H1 (cell line): ENCODE results near the gene OR1I1. TPM values are rescaled to one million over a fixed set of nuclear protein-coding genes. Genes with fewer than 3 reads are reported as not detected.

ENCODE experiments used
- CTCF ChIA-PET: fragments of 300-600 bp; sonication (Branson Sonifier 250); formaldehyde crosslinking; loops from one replicate; lab custom pipeline; 2021; ENCODE audit not compliant: partially characterized antibody; lab: Charles Lee
- POLR2A ChIA-PET: fragments of 300-600 bp; sonication (Branson Sonifier 250); formaldehyde crosslinking; loops from one replicate; lab custom pipeline; 2021; ENCODE audit warnings: inconsistent platforms; ENCODE audit not compliant: partially characterized antibody; lab: Charles Lee
- DNase-seq, 2 experiments: peaks; one replicate each; pipeline versions ENCODE4 v3.0.0 to v3.0.0-alpha.2; 2010 to 2022; ENCODE audit warnings: low spot score in 2 of 2, low read depth in 1 of 2, mixed read lengths in 1 of 2
- FAIRE-seq: peaks from 2 replicates; lab custom pipeline; 2011; peaks lifted over from hg19 to GRCh38; lab: Jason Lieb, UNC
- H2AFZ ChIP-seq: 2 replicates; pipeline ENCODE4 v1.8.1; 2012; ENCODE audit warnings: low read length, inconsistent platforms
- H2AK5ac ChIP-seq: 2 replicates; pipeline ENCODE4 v1.6.1; 2013; ENCODE audit warnings: low read depth, low read length
- H2BK120ac ChIP-seq: replicated peaks from 2 replicates; pipeline ENCODE3; 2013; ENCODE audit warnings: low read depth, low read length, inconsistent platforms
- H2BK12ac ChIP-seq: 2 replicates; pipeline ENCODE4 v1.6.1; 2013; ENCODE audit warnings: low read depth, low read length
- H2BK15ac ChIP-seq: 2 replicates; pipeline ENCODE4 v1.6.1; 2013; ENCODE audit warnings: low read length
- H2BK20ac ChIP-seq: 2 replicates; pipeline ENCODE4 v1.6.1; 2013; ENCODE audit warnings: low read length
- H2BK5ac ChIP-seq: 2 replicates; pipeline ENCODE4 v1.6.1; 2013; ENCODE audit warnings: low read depth, low read length
- H3K14ac ChIP-seq: 2 replicates; pipeline ENCODE4 v1.6.1; 2013; ENCODE audit warnings: inconsistent platforms; ENCODE audit not compliant: insufficient read length
- H3K18ac ChIP-seq: 2 replicates; pipeline ENCODE4 v1.6.1; 2013; ENCODE audit warnings: low read length; ENCODE audit errors: extremely low read depth
- H3K23ac ChIP-seq: 2 replicates; pipeline ENCODE4 v1.6.1; 2013; ENCODE audit warnings: inconsistent platforms; ENCODE audit not compliant: insufficient read length
- H3K23me2 ChIP-seq: 2 replicates; pipeline ENCODE4 v1.6.1; 2013; ENCODE audit warnings: low read depth, low read length
- H3K27ac ChIP-seq: 2 replicates; pipeline ENCODE4 v1.6.1; 2011; ENCODE audit warnings: low read depth, low read length, inconsistent platforms
- H3K27me3 ChIP-seq, 4 experiments: replicated peaks in 1 of 4; 1 replicate in 1 of 4; 2 replicates in 3 of 4; pipeline versions ENCODE4 v1.6.1 to v1.8.1; 2011 to 2013; ENCODE audit warnings: low read length in 3 of 4, mild to moderate bottlenecking in 3 of 4, inconsistent platforms in 2 of 4, mixed read lengths in 2 of 4, moderate library complexity in 1 of 4; ENCODE audit not compliant: control insufficient read depth in 3 of 4, insufficient read depth in 3 of 4; ENCODE audit errors: extremely low read depth in 1 of 4
- H3K36me3 ChIP-seq, 4 experiments: 2 replicates each; pipeline versions ENCODE4 v1.6.1 to v1.8.1; 2011 to 2013; ENCODE audit warnings: mild to moderate bottlenecking in 4 of 4, low read length in 3 of 4, moderate library complexity in 2 of 4, control low read depth in 1 of 4, inconsistent platforms in 1 of 4; ENCODE audit not compliant: insufficient read depth in 4 of 4, control insufficient read depth in 2 of 4
- H3K4ac ChIP-seq: replicated peaks from 2 replicates; pipeline ENCODE3; 2013; ENCODE audit warnings: low read length, low read depth, mixed read lengths, inconsistent platforms; ENCODE audit not compliant: insufficient read length
- H3K4me1 ChIP-seq, 4 experiments: replicated peaks in 1 of 4; 1 replicate in 1 of 4; 2 replicates in 3 of 4; pipeline versions ENCODE4 v1.6.1 to v1.8.1; 2011 to 2013; ENCODE audit warnings: low read length in 3 of 4, inconsistent platforms in 2 of 4, mixed read lengths in 1 of 4; ENCODE audit not compliant: insufficient read depth in 4 of 4, control insufficient read depth in 3 of 4
- H3K4me2 ChIP-seq, 2 experiments: 2 replicates each; pipeline versions ENCODE4 v1.6.1 to v1.8.1; 2011 to 2013; ENCODE audit warnings: low read depth in 2 of 2, low read length in 2 of 2, control low read depth in 1 of 2, inconsistent platforms in 1 of 2, mild to moderate bottlenecking in 1 of 2; ENCODE audit not compliant: insufficient read depth in 1 of 2
- H3K4me3 ChIP-seq, 4 experiments: fragments of 200-600, 300-600 bp in 1 of 4; sonication (generic), shearing (Covaris generic), sonication (Bioruptor Twin) in 1 of 4; 2 replicates each; pipeline versions ENCODE4 v1.5.1 to v1.8.1; 2011 to 2016; ENCODE audit warnings: low read length in 4 of 4, low read depth in 3 of 4, control low read depth in 2 of 4, inconsistent platforms in 2 of 4, mild to moderate bottlenecking in 2 of 4, mixed read lengths in 1 of 4, moderate library complexity in 1 of 4; ENCODE audit not compliant: insufficient read depth in 2 of 4; ENCODE audit errors: extremely low read depth in 1 of 4
- H3K56ac ChIP-seq: replicated peaks from 2 replicates; pipeline ENCODE3; 2013; ENCODE audit warnings: low read depth, mild to moderate bottlenecking, mixed read lengths, low read length, inconsistent platforms; ENCODE audit not compliant: insufficient read length
- H3K79me1 ChIP-seq: 2 replicates; pipeline ENCODE4 v1.6.1; 2013; ENCODE audit warnings: low read depth, low read length, control low read depth
- H3K79me2 ChIP-seq, 2 experiments: 2 replicates each; pipeline versions ENCODE4 v1.6.1 to v1.8.1; 2012 to 2013; ENCODE audit warnings: low read length in 2 of 2, mild to moderate bottlenecking in 2 of 2, inconsistent platforms in 1 of 2; ENCODE audit not compliant: insufficient read depth in 2 of 2, control insufficient read depth in 1 of 2
- H3K9ac ChIP-seq, 4 experiments: replicated peaks in 1 of 4; 1 replicate in 1 of 4; 2 replicates in 3 of 4; pipeline versions ENCODE4 v1.6.1 to v1.8.1; 2011 to 2013; ENCODE audit warnings: low read depth in 3 of 4, low read length in 3 of 4, control low read depth in 2 of 4, mild to moderate bottlenecking in 2 of 4, moderate library complexity in 2 of 4, inconsistent platforms in 1 of 4; ENCODE audit errors: extremely low read depth in 1 of 4
- H3K9me3 ChIP-seq, 2 experiments: 2 replicates each; pipeline versions ENCODE4 v1.6.1 to v1.8.1; 2012 to 2013; ENCODE audit warnings: mild to moderate bottlenecking in 2 of 2, moderate library complexity in 2 of 2, control low read depth in 1 of 2, inconsistent platforms in 1 of 2, low read depth in 1 of 2, low read length in 1 of 2, mixed read lengths in 1 of 2; ENCODE audit not compliant: insufficient read depth in 2 of 2
- H4K20me1 ChIP-seq, 2 experiments: replicated peaks in 1 of 2; 2 replicates each; pipeline versions ENCODE3 to v1.8.1; 2011 to 2013; ENCODE audit warnings: inconsistent platforms in 2 of 2, low read length in 2 of 2, mild to moderate bottlenecking in 1 of 2; ENCODE audit not compliant: insufficient read depth in 2 of 2, control insufficient read depth in 1 of 2
- H4K5ac ChIP-seq: 2 replicates; pipeline ENCODE4 v1.6.1; 2013; ENCODE audit warnings: low read length, low read depth, mixed read lengths, inconsistent platforms; ENCODE audit not compliant: insufficient read length
- H4K8ac ChIP-seq: 2 replicates; pipeline ENCODE4 v1.8.0; 2013; ENCODE audit warnings: mild to moderate bottlenecking, moderate library complexity, low read length, inconsistent platforms; ENCODE audit not compliant: insufficient read depth; ENCODE audit errors: extremely low read depth
- H4K91ac ChIP-seq: replicated peaks from 2 replicates; pipeline ENCODE3; 2013; ENCODE audit warnings: low read length, mixed read lengths, inconsistent platforms; ENCODE audit not compliant: insufficient read length
- BACH1 ChIP-seq: IDR thresholded peaks from 2 replicates; pipeline ENCODE4 v1.6.1; 2012; ENCODE audit warnings: low read length, improper control_type of control experiment
- CREB1 ChIP-seq: IDR thresholded peaks from 2 replicates; pipeline ENCODE4 v1.6.1; 2012; ENCODE audit warnings: inconsistent platforms
- GABPA ChIP-seq: IDR thresholded peaks from 2 replicates; pipeline ENCODE4 v1.6.1; 2011; ENCODE audit warnings: mild to moderate bottlenecking, low read length, moderate library complexity, borderline replicate concordance; ENCODE audit not compliant: insufficient read depth
- KDM5A ChIP-seq: fragments of 200-600 bp; IDR thresholded peaks from 2 replicates; pipeline ENCODE4 v1.7.1; 2012; ENCODE audit warnings: mild to moderate bottlenecking, low read length, inconsistent platforms, mixed read lengths
- MAFK ChIP-seq: IDR thresholded peaks from 2 replicates; pipeline ENCODE4 v1.6.1; 2012; ENCODE audit warnings: low read depth, mild to moderate bottlenecking, improper control_type of control experiment, low read length
- RNF2 ChIP-seq: fragments of 200-900, 300-1000 bp; sonication (generic); IDR thresholded peaks from 2 replicates; pipeline ENCODE4 v1.7.1; 2016; ENCODE audit warnings: borderline replicate concordance, low read depth, mild to moderate bottlenecking, antibody characterized with exemption, low read length; ENCODE audit not compliant: poor library complexity, severe bottlenecking; ENCODE audit errors: missing control alignments
- SP2 ChIP-seq: IDR thresholded peaks from 2 replicates; pipeline ENCODE4 v1.6.1; 2012; ENCODE audit warnings: mild to moderate bottlenecking, low read length, inconsistent platforms
- WGBS, 2 experiments: shearing (Covaris generic) in 1 of 2; methylation state at CpG; one replicate each; pipeline versions ENCODE4 v1.1.6 to v1.1.7; 2013 to 2015; ENCODE audit warnings: low lambda C conversion rate in 2 of 2, mixed read lengths in 2 of 2, inconsistent platforms in 1 of 2, low coverage in 1 of 2, missing lambda C conversion rate in 1 of 2; ENCODE audit not compliant: insufficient replicate concordance in 2 of 2, insufficient coverage in 1 of 2, insufficient read length in 1 of 2; ENCODE audit errors: extremely low coverage in 1 of 2, missing lambda C conversion rate in 1 of 2; 5-methylcytosine and 5-hydroxymethylcytosine counted together
- long read RNA-seq, 2 experiments: library from RNA in 1 of 2; library from capped mRNA in 1 of 2; stranded (forward); transcript quantifications; one replicate each; pipeline ENCODE4 v2.0.0, GENCODE V29; 2021; ENCODE audit warnings: inconsistent platforms in 1 of 2
- polyA minus RNA-seq, 3 experiments: library from RNA; depleted of rRNA, polyadenylated mRNA; stranded (reverse); fragments of >200 nt; gene quantifications; 1 replicate in 2 of 3; 2 replicates in 1 of 3; pipeline ENCODE4 v1.2.3, GENCODE V29; 2011
- polyA plus RNA-seq, 7 experiments: library from polyadenylated mRNA; depleted of rRNA in 3 of 7; stranded (reverse) in 5 of 7; unstranded in 2 of 7; fragments of >200 nt in 5 of 7; fragments of 200-250 nt in 2 of 7; gene quantifications; 1 replicate in 5 of 7; 2 replicates in 1 of 7; 4 replicates in 1 of 7; pipeline versions ENCODE4 v1.2.1 to v1.2.3, GENCODE V29; 2011 to 2013; ENCODE audit warnings: missing spikeins in 2 of 7, mixed read lengths in 2 of 7
- total RNA-seq: library from RNA; stranded (reverse); fragmentation: NEBNext Ultra II Directional; extraction: Animal tissue kit (Norgen Biotek cat#: 25700); gene quantifications from 2 replicates; pipeline ENCODE4 v1.2.1, GENCODE V29; 2021
- TF ChIP-seq, protein P1 (sequence below): IDR thresholded peaks from 2 replicates; pipeline ENCODE4 v1.6.1; 2012; ENCODE audit warnings: inconsistent platforms

Gene OR1I1, protein sequence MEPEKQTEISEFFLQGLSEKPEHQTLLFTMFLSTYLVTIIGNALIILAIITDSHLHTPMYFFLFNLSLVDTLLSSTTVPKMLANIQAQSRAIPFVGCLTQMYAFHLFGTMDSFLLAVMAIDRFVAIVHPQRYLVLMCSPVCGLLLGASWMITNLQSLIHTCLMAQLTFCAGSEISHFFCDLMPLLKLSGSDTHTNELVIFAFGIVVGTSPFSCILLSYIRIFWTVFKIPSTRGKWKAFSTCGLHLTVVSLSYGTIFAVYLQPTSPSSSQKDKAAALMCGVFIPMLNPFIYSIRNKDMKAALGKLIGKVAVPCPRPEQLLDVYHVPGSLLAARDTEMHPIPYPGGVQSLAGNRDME
- total RNA-seq (not detected in 2 replicates), polyA plus RNA-seq (2011; rRNA removed) (not detected in 2 replicates), polyA minus RNA-seq (2011; rRNA and poly(A)+ RNA removed) (not detected in 2 replicates)
- polyA plus RNA-seq (2011; cell fraction: cytosol; rRNA removed), result not detected
- not detected for polyA plus RNA-seq (2011; cell fraction: nucleus; rRNA removed)
- polyA plus RNA-seq (2012, experiment 1 of 2), result not detected in 4 replicates
- not detected for polyA plus RNA-seq (2012, experiment 2 of 2)
- not detected for polyA plus RNA-seq (2013, experiment 1 of 2)
- not detected for polyA plus RNA-seq (2013, experiment 2 of 2)
- polyA minus RNA-seq (2011; cell fraction: cytosol; rRNA and poly(A)+ RNA removed), result not detected
- polyA minus RNA-seq (2011; cell fraction: nucleus; rRNA and poly(A)+ RNA removed), result not detected
- long read RNA-seq, experiment 1, result 0 reads
- long read RNA-seq, experiment 2, result 0 reads

DNA sequence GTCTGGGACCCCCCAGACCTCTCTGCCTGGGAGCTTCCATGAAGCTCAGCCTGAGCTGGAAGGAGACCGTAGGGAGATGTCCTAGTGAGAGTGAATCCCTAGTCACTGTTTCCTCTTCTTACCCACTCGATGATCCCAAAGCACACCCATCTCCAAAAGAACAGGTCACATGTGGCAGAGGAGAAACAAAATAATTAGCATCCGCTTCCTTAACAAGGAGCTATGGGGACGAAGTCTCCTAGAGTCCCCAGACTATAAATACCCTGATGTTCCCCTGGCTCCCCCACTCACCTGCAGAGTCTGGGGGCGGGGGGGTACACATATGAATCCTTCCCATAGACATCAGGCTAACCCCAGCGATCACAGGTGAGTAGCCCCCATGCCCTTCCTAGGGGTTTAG, at the start of gene OR1I1:
TSS of gene OR1I1 (plus strand) at position 301 of the 400 bp plus-strand sequence. CDS start 4,855 bp downstream, outside the sequence.
- H2BK15ac ChIP-seq, result no peak within 1 kb of the TSS
- no peak within 1 kb of the TSS for H2BK20ac ChIP-seq
- no peak within 1 kb of the TSS for H2BK12ac ChIP-seq
- no peaks in the 10 kb centered on the region for H4K20me1 ChIP-seq
- H2BK120ac ChIP-seq, result no peak within 1 kb of the TSS
- H3K14ac ChIP-seq, result no peak within 1 kb of the TSS
- no peak within 1 kb of the TSS for H3K23ac ChIP-seq
- H4K91ac ChIP-seq, result no peak within 1 kb of the TSS
- FAIRE-seq (no peak), DNase-seq (no peak)
- H2BK5ac ChIP-seq, result no peak within 1 kb of the TSS
- 0 out of 2 replicates have a peak, but pooled peaks cover under 1% of the 10 kb centered on the region for H3K23me2 ChIP-seq
- no peak within 1 kb of the TSS for H3K4me2 ChIP-seq
- H3K18ac ChIP-seq, result no peak within 1 kb of the TSS
- no peak within 1 kb of the TSS for H4K8ac ChIP-seq
- no peaks in the 10 kb centered on the region for H3K4me1 ChIP-seq
- H2AK5ac ChIP-seq, result no peak within 1 kb of the TSS
- no peak within 1 kb of the TSS for H3K56ac ChIP-seq
- no peaks in the 10 kb centered on the region for H3K79me2 ChIP-seq
- H3K4me3 ChIP-seq, result no peak within 1 kb of the TSS
- H3K36me3 ChIP-seq, result no peaks in the 10 kb centered on the region
- peaks cover 3% of the 10 kb centered on the region in 2 experiments; a peak in 2 of 4 replicates for H3K9me3 ChIP-seq
- WGBS, 2 experiments, result 84% methylated on average over 6 of the region's 6 CpGs; no CpG with 5 or more reads in 1 of the 2 experiments
- POLR2A ChIA-PET, result no interaction called here
- no peak within 1 kb of the TSS for H4K5ac ChIP-seq
- CTCF ChIA-PET, result interaction anchor here (0.8 to 4.0 kb wide), 5 partner anchors 9 to 296 kb away, joined by 3 to 15 read pairs (median 7); no protein-coding TSS in a partner anchor
- no peak within 1 kb of the TSS for H3K4ac ChIP-seq
- no peak within 1 kb of the TSS for H3K27ac ChIP-seq
- no peaks in the 10 kb centered on the region for H3K79me1 ChIP-seq
- H3K9ac ChIP-seq, result no peak within 1 kb of the TSS
- H2AFZ ChIP-seq, result no peak within 1 kb of the TSS
- no peaks in the 10 kb centered on the region for H3K27me3 ChIP-seq
- TF ChIP-seq, protein P1, sequence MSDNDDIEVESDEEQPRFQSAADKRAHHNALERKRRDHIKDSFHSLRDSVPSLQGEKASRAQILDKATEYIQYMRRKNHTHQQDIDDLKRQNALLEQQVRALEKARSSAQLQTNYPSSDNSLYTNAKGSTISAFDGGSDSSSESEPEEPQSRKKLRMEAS, result no peak
- no peak for TF ChIP-seq RNF2
- TF ChIP-seq BACH1, result no peak
- no peak for TF ChIP-seq GABPA
- TF ChIP-seq SP2, result no peak
- TF ChIP-seq MAFK, result no peak
- no peak for TF ChIP-seq CREB1
- TF ChIP-seq KDM5A, result no peak
